Rectal smooth muscle tissue (tissue), 1 donor: ENCODE measurements around the gene TFF3.

ENCODE experiments used
- H3K27ac ChIP-seq: one replicate; pipeline ENCODE4 v1.7.0; 2013; ENCODE audit warnings: low read depth, low read length, inconsistent platforms
- H3K27me3 ChIP-seq: one replicate; pipeline ENCODE4 v1.7.0; 2013; ENCODE audit warnings: low read length; ENCODE audit not compliant: control insufficient read depth, insufficient read depth
- H3K36me3 ChIP-seq: one replicate; pipeline ENCODE4 v1.7.0; 2013; ENCODE audit warnings: low read length; ENCODE audit not compliant: control insufficient read depth, insufficient read depth
- H3K4me1 ChIP-seq: one replicate; pipeline ENCODE4 v1.7.0; 2013; ENCODE audit warnings: low read length; ENCODE audit not compliant: control insufficient read depth, insufficient read depth
- H3K4me3 ChIP-seq: one replicate; pipeline ENCODE4 v1.7.0; 2013; ENCODE audit warnings: low read length
- H3K9ac ChIP-seq: one replicate; pipeline ENCODE4 v1.7.0; 2013; ENCODE audit warnings: low read length

TFF3 gene

DNA sequence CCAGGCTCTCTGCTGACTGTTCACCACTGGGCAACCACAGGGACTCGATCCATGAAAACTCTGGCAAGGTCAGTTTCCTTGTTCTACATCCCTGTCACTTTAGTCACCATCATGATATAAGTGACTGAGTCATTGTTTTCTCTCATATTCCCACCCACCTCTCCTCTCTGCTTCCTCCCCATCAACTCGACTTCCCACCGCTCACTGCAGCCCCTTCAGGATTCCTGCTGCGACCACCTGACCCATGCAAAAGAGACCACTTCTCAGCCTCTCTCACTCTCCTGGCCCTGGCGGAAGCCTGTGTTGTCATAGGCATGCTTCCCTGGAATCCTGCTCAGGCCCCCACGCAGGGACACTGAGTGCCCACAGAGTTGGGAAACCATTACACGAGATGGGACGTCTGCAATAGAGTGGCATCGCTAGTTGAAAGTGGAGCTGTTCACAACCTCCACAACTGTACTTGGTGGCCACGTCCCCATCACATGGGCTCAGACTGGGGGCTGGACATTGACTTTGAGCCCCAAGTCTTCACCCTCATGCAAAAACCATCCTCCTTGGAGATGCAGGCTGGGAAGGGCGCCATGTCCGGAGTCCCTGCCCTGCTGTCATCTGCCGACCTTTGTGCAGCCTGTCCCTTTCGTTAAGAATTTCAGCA lies 37.4 kb upstream of the TFF3 start:
- H3K9ac ChIP-seq = no peak overlapping the region
- no peak overlapping the region for H3K4me3 ChIP-seq
- no peaks in the 10 kb centered on the region for H3K4me1 ChIP-seq
- H3K36me3 ChIP-seq = no peaks in the 10 kb centered on the region
- no peak overlapping the region for H3K27ac ChIP-seq
- H3K27me3 ChIP-seq = no peaks in the 10 kb centered on the region

GRCh38 chr21:42351626-42352440 lies 36.6 kb upstream of the TFF3 start:
- H3K36me3 ChIP-seq = no peaks in the 10 kb centered on the region
- H3K27me3 ChIP-seq = no peaks in the 10 kb centered on the region
- H3K9ac ChIP-seq = no peak overlapping the region
- no peak overlapping the region for H3K4me3 ChIP-seq
- no peaks in the 10 kb centered on the region for H3K4me1 ChIP-seq
- H3K27ac ChIP-seq = no peak overlapping the region

- Histone ChIP-seq H3K27ac (no peak within 1 kb of the TSS), H3K4me1 (no peaks in the 10 kb centered on the region), H3K27me3 (no peaks in the 10 kb centered on the region), H3K4me3 (no peak within 1 kb of the TSS), H3K9ac (no peak within 1 kb of the TSS), H3K36me3 (no peaks in the 10 kb centered on the region)
Measured at GRCh38 chr21:42350927-42351426, 35.8 kb upstream of the TFF3 start, which contains the start of gene TFF2. Gene TFF2 (minus strand): TSS chr21:42350994. CDS start chr21:42350957, 37 bp downstream.

DNA sequence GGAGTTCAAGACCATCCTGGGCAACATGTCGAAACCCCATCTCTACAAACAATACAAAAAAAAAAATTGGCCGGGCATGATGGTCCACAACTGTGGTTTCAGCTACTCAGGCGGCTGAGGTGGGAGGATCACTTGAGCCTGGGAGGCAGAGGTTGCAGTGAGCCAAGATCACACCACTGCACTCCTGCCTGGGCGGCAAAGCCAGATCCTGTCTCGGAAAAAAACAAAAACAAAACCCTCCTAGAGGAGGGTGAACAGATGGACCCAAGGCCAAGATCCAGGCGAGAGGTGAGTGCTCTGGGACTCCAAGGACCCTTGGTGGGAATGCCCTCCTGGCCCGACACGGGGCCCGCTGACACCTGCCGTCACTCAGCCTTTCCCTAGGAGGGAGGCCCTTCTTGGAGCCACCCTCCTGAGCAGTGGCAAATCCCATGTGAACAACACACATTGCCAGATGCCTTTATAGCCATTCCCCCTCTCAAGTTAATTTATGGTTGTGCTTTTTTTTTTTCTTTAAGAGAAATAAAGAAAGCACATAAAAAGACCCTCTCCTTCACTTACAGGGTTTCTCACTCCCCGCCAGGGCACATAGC lies 35.2 kb upstream of the TFF3 start:
- no peaks in the 10 kb centered on the region for H3K4me1 ChIP-seq
- H3K36me3 ChIP-seq = no peaks in the 10 kb centered on the region
- no peak overlapping the region for H3K9ac ChIP-seq
- H3K27me3 ChIP-seq = no peaks in the 10 kb centered on the region
- H3K27ac ChIP-seq = no peak overlapping the region
- H3K4me3 ChIP-seq = no peak overlapping the region

DNA sequence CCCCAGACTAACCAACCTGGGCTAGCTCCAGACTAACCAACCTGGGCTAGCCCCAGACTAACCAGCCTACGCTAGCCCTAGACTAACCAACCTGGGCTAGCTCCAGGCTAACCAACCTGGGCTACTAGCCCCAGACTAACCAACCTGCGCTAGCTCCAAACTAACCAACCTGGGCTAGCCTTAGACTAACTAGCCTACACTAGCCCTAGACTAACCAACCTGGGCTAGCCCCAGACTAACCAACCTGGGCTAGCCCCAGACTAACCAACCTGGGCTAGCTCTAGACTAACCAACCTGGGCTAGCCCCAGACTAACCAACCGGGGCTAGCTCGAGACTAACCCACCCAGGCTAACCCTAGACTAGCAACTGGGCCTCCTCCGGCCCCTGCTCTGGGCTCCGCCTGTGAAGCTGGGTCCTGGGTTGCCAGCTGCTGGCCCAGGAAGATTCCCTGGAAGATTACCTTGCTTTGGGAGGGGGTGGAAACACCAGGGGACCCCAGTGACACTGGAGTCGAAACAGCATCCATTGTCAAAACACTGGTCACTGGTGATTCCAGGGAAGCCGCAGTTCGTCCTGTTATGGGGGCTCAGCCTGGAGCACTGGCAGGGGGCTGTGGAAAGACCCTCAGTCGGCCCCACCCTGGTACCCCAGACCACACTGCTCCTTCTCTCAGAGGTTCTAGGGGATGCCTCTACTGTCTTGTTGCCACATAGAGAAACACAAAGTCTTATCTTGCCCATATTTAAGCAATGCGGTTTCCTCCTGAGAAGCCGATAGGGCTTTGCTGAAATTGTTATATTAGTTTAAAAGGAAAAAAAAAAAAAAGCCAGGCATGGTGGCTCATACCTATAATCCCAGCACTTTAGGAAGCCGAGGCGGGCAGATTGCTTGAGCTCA lies 34.5 kb upstream of the TFF3 start:
- H3K4me3 ChIP-seq = no peak overlapping the region
- no peak overlapping the region for H3K27ac ChIP-seq
- no peak overlapping the region for H3K9ac ChIP-seq
- H3K4me1 ChIP-seq = no peaks in the 10 kb centered on the region
- no peaks in the 10 kb centered on the region for H3K27me3 ChIP-seq
- no peaks in the 10 kb centered on the region for H3K36me3 ChIP-seq

GRCh38 chr21:42348762-42349161 lies 33.6 kb upstream of the TFF3 start:
- Histone ChIP-seq H3K9ac (no peak overlapping the region), H3K4me1 (no peaks in the 10 kb centered on the region), H3K27ac (no peak overlapping the region), H3K4me3 (no peak overlapping the region), H3K36me3 (no peaks in the 10 kb centered on the region), H3K27me3 (no peaks in the 10 kb centered on the region)

DNA sequence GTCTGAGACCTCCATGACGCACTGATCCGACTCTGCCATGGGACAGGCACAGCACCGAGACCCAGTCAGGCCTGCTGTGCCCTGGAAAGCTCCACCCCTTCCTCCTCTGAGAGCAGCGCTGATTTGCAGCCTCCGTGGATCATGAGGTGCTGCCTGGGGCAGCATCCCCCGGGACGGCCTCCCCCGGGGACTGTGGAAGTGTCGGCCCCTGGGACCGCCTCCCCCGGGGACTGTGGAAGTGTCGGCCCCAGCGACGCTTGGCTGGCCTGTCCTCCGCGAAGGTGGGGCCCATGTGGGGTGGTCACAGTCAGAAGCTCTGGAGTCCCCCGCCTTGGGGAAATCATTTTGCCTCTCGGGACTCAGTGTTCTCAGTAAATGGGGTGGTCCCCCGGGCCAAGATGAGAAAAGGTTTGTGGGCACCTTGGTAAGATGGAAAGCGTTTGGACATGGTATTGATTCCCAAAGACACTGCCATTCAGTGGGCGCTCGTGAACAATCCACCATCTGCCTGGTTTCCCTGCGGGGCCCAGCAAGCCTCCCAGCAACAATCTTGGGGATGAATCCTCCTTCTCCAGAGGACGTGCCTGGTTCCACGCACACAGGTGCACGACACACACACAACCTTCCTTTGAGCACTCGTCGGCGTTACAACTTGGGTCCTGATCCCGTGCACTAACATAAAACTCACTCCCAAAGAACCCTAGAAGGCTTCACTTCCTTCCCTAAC lies 32.6 kb upstream of the TFF3 start:
- Histone ChIP-seq H3K4me1 (no peaks in the 10 kb centered on the region), H3K9ac (no peak overlapping the region)

GRCh38 chr21:42346866-42347600 lies 31.8 kb upstream of the TFF3 start:
- Histone ChIP-seq H3K9ac (no peak overlapping the region), H3K27ac (no peak overlapping the region), H3K36me3 (no peaks in the 10 kb centered on the region), H3K4me3 (no peak overlapping the region), H3K27me3 (no peaks in the 10 kb centered on the region), H3K4me1 (no peaks in the 10 kb centered on the region)

More for the DNA sequence above, 32.6 kb upstream of the TFF3 start:
- Histone ChIP-seq H3K27me3 (no peaks in the 10 kb centered on the region), H3K27ac (no peak overlapping the region), H3K36me3 (no peaks in the 10 kb centered on the region), H3K4me3 (no peak overlapping the region)

GRCh38 chr21:42346441-42346840 lies 31.2 kb upstream of the TFF3 start:
- Histone ChIP-seq H3K27ac (no peak overlapping the region), H3K36me3 (no peaks in the 10 kb centered on the region), H3K4me3 (no peak overlapping the region), H3K27me3 (no peaks in the 10 kb centered on the region), H3K9ac (no peak overlapping the region), H3K4me1 (no peaks in the 10 kb centered on the region)

DNA sequence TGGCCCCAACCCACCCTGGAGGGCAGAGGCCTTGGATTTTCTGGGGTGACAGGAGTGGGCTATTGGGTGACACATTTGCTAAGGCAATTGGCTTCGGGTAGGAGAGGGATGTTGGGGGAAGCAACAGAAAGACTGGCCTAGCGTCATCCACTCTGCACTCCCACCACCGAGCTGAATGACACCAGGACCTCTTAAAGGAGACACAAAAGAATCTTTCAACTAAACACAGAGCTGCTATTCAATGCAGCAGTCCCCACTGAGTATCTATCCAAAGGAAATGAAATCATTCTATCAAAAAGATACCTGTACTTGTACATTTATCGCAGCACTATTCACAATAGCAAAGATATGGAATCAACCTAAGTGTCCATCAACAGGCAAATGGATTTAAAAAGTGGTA lies 29.4 kb upstream of the TFF3 start:
- Histone ChIP-seq H3K4me1 (no peaks in the 10 kb centered on the region), H3K27ac (no peak overlapping the region), H3K9ac (no peak overlapping the region), H3K4me3 (no peak overlapping the region), H3K27me3 (no peaks in the 10 kb centered on the region), H3K36me3 (no peaks in the 10 kb centered on the region)

DNA sequence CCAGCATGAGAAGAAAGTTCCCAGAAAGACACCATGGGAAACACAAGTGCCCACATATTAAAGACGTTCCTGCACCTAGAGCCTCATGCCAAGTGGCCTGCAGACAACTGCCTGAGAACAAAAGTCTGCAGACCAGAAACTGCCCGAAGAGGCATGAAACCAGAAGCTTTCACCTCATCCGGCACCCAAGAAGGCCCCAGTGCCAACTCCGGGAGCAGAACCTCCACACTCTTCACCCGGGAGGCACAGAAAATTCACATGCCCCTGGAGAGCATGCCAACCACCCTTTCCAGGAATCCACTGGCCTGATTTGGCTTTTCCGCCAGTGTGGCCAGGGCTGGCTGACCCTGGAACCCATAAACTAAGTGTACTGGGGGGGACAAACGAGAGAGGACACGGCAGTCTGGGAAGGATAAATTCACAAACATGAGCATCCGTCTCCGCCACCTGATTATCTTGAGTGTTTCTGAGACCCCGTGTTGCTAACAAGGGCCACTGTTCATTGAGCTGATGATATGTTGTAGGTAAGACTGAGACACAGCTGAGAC lies 28.8 kb upstream of the TFF3 start:
- Histone ChIP-seq H3K9ac (no peak overlapping the region), H3K27me3 (no peaks in the 10 kb centered on the region), H3K27ac (no peak overlapping the region), H3K36me3 (no peaks in the 10 kb centered on the region), H3K4me1 (no peaks in the 10 kb centered on the region), H3K4me3 (no peak overlapping the region)
